A549 (cell line): Measurements from ENCODE around the gene SLC2A14. TPM values are rescaled to one million over a fixed set of nuclear protein-coding genes. Genes with fewer than 3 reads are reported as not detected.

Experiments used
- ATAC-seq, 2 experiments: fragments of 200-7000 bp in 1 of 2; fragments of >200 bp in 1 of 2; cut with Nextera tagmentation in 1 of 2; cut with Tn5 transposase in 1 of 2; 3 replicates each; pipeline versions ENCODE4 v1.8.0 to v1.9.1; 2018 to 2020; ENCODE audit warnings: mild to moderate bottlenecking in 1 of 2, moderate library complexity in 1 of 2
- CTCF ChIA-PET: fragments of 300-600 bp; sonication (Branson Sonifier 250); formaldehyde crosslinking; extraction: SDS; loops from one replicate; lab custom pipeline; 2021; ENCODE audit warnings: antibody characterized with exemption, inconsistent platforms; lab: Yijun Ruan, JAX
- POLR2A ChIA-PET: fragments of 350-600 bp; formaldehyde crosslinking; extraction: SDS; loops from one replicate; lab custom pipeline; 2021; ENCODE audit warnings: antibody characterized with exemption, inconsistent platforms; lab: Yijun Ruan, JAX
- DNase-seq, 2 experiments: peaks; one replicate each; pipeline versions ENCODE4 v3.0.0 to v3.0.0-alpha.2; 2011 to 2016; ENCODE audit warnings: low read depth in 1 of 2, low spot score in 1 of 2
- FAIRE-seq: peaks from 2 replicates; lab custom pipeline; 2011; peaks lifted over from hg19 to GRCh38; lab: Jason Lieb, UNC
- H3K27ac ChIP-seq, 2 experiments: fragments of >200 bp; sonication (Bioruptor Twin); formaldehyde crosslinking; 3 replicates each; pipeline ENCODE4 v1.5.1; 2016 to 2017
- H3K4me1 ChIP-seq: fragments of >200 bp; sonication (Bioruptor Twin); formaldehyde crosslinking; 3 replicates; pipeline ENCODE4 v1.6.1; 2016
- H3K4me2 ChIP-seq: fragments of >200 bp; sonication (Bioruptor Twin); formaldehyde crosslinking; 3 replicates; pipeline ENCODE4 v1.6.1; 2016
- H3K4me3 ChIP-seq: fragments of >200 bp; sonication (Bioruptor Twin); formaldehyde crosslinking; 3 replicates; pipeline ENCODE4 v1.5.1; 2016
- H3K9me3 ChIP-seq: fragments of >200 bp; sonication (Bioruptor Twin); formaldehyde crosslinking; 3 replicates; pipeline ENCODE4 v1.6.1; 2016
- CHD4 ChIP-seq: fragments of 200-600 bp; sonication (generic); IDR thresholded peaks from 2 replicates; pipeline ENCODE4 v1.6.1; 2016; ENCODE audit warnings: antibody characterized with exemption, mild to moderate bottlenecking, borderline replicate concordance
- EHF ChIP-seq: fragments of 250-450 bp; sonication (Bioruptor Pico); IDR thresholded peaks from 2 replicates; pipeline ENCODE4 v1.5.0; 2020; ENCODE audit warnings: mild to moderate bottlenecking
- EHMT2 ChIP-seq: fragments of 200-600 bp; sonication (generic); IDR thresholded peaks from 2 replicates; pipeline ENCODE4 v1.6.1; 2016; ENCODE audit warnings: antibody characterized with exemption, low read depth, mild to moderate bottlenecking, moderate library complexity
- ESRRA ChIP-seq: fragments of 150-350 bp; IDR thresholded peaks from 2 replicates; pipeline ENCODE4 v1.6.1; 2014; ENCODE audit warnings: mild to moderate bottlenecking, low read length, borderline replicate concordance
- GATA3 ChIP-seq: IDR thresholded peaks from 2 replicates; pipeline ENCODE4 v1.6.1; 2012; ENCODE audit warnings: borderline replicate concordance
- JUN ChIP-seq, 2 experiments: fragments of >200 bp; sonication (Bioruptor Twin); formaldehyde crosslinking; IDR thresholded peaks; 2 replicates in 1 of 2; 3 replicates in 1 of 2; pipeline ENCODE4 v1.6.1; 2016 to 2017
- KDM1A ChIP-seq: fragments of 200-600 bp; sonication (generic); IDR thresholded peaks from 2 replicates; pipeline ENCODE4 v1.6.1; 2016; ENCODE audit warnings: low read depth, mild to moderate bottlenecking
- MYC ChIP-seq: IDR thresholded peaks from 2 replicates; pipeline ENCODE4 v1.6.1; 2012; ENCODE audit warnings: mild to moderate bottlenecking, inconsistent platforms, low read length, improper control_type of control experiment, borderline replicate concordance
- NFE2L2 ChIP-seq: fragments of 150-350 bp; conservative IDR thresholded peaks from 2 replicates; pipeline ENCODE4 v1.6.1; 2014; ENCODE audit warnings: low read length
- POLR2A ChIP-seq: IDR thresholded peaks from 2 replicates; pipeline ENCODE4 v1.6.1; 2012; ENCODE audit warnings: mild to moderate bottlenecking, low read length
- RAD21 ChIP-seq, 2 experiments: fragments of >200 bp in 1 of 2; sonication (Bioruptor Twin) in 1 of 2; formaldehyde crosslinking in 1 of 2; IDR thresholded peaks in 1 of 2; conservative IDR thresholded peaks in 1 of 2; 2 replicates in 1 of 2; 3 replicates in 1 of 2; pipeline ENCODE4 v1.6.1; 2012 to 2018; ENCODE audit warnings: inconsistent platforms in 1 of 2
- RCOR1 ChIP-seq: fragments of 150-350 bp; IDR thresholded peaks from 2 replicates; pipeline ENCODE4 v1.6.1; 2014; ENCODE audit warnings: antibody characterized with exemption, low read length, low read depth
- SREBF2 ChIP-seq: fragments of 450-650 bp; IDR thresholded peaks from 2 replicates; pipeline ENCODE4 v1.6.1; 2014; ENCODE audit warnings: mild to moderate bottlenecking, moderate library complexity
- TP53 ChIP-seq: fragments of 250-450 bp; sonication (Bioruptor Pico); IDR thresholded peaks from 2 replicates; pipeline ENCODE4 v1.5.0; 2021; ENCODE audit warnings: mild to moderate bottlenecking, moderate library complexity
- ZNF302 ChIP-seq: fragments of 250-450 bp; sonication (Bioruptor Pico); IDR thresholded peaks from 2 replicates; pipeline ENCODE4 v1.9.0; 2021; ENCODE audit warnings: inconsistent platforms, mild to moderate bottlenecking, moderate library complexity
- WGBS: methylation state at CpG from one replicate; pipeline ENCODE4 v1.1.6; 2017; ENCODE audit errors: missing lambda C conversion rate; 5-methylcytosine and 5-hydroxymethylcytosine counted together
- polyA plus RNA-seq, 4 experiments: library from polyadenylated mRNA; depleted of rRNA in 3 of 4; stranded (reverse); fragments of >200 nt; fragmentation: RNase III in 1 of 4; extraction: RNeasy Plus Mini Kit Qiagen cat#74134 plus additional on column Dnase treatment in 1 of 4; gene quantifications; 2 replicates in 3 of 4; 3 replicates in 1 of 4; pipeline ENCODE4 v1.2.3, GENCODE V29; 2011 to 2017
- TF ChIP-seq, protein P1 (sequence below): IDR thresholded peaks from 2 replicates; pipeline ENCODE4 v1.6.1; 2012; ENCODE audit warnings: low read depth, borderline replicate concordance
- TF ChIP-seq, protein P2 (sequence below): fragments of 150-350 bp; IDR thresholded peaks from 2 replicates; pipeline ENCODE4 v1.6.1; 2014; ENCODE audit warnings: low read depth, mild to moderate bottlenecking, low read length
- TF ChIP-seq, protein P3 (sequence below): IDR thresholded peaks from 2 replicates; pipeline ENCODE4 v1.6.1; 2012
- TF ChIP-seq, protein P4 (sequence below): fragments of >200 bp; sonication (Bioruptor Twin); formaldehyde crosslinking; IDR thresholded peaks from 2 replicates; pipeline ENCODE4 v1.6.1; 2016
- TF ChIP-seq, protein P5 (sequence below): fragments of 200-600 bp; sonication (generic); IDR thresholded peaks from 2 replicates; pipeline ENCODE4 v1.6.1; 2016; ENCODE audit warnings: antibody characterized with exemption, mild to moderate bottlenecking, moderate library complexity
- TF ChIP-seq, protein P6 (sequence below): fragments of 250-450 bp; sonication (Bioruptor Pico); IDR thresholded peaks from 2 replicates; pipeline ENCODE4 v1.5.0; 2020; ENCODE audit warnings: low read depth, mild to moderate bottlenecking, moderate library complexity

The SLC2A14 gene
- polyA plus RNA-seq, 2 of the 4 experiments (the other 2 are of a cell fraction): 0.25 to 0.68 TPM

DNA sequence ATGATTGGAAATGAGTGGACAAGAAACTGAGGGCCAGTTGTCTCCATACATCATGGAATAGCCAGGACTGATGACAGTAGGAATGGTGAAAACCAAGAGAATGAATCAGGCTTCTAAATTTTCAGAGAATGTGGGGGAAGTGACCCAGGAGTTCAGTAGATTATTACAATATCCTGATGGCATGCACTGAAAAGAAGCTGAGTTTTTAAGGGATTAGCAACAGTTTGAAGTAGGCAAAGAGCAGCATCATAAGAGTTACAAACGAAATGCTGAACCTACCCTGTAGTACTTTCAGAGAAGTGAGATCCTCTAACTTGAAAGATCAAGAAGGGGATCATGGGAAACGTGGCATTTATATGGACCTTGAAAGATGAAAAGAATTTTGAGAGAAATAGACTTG, 13.2 kb downstream of the SLC2A14 start:
- H3K27ac ChIP-seq: peak overlapping the region in 1 of 2 experiments; percentile 86; a peak in 2 of 6 replicates
- no peak overlapping the region; the same call in 2 of the 3 replicates for H3K4me2 ChIP-seq
- 11% methylated on average over 2 of the region's 2 CpGs for WGBS
- no peak for TF ChIP-seq TP53 (CRISPR knock-in tag)
- TF ChIP-seq EHMT2: no peak
- TF ChIP-seq RCOR1: no peak
- no peak for TF ChIP-seq POLR2A
- TF ChIP-seq RAD21 (conservative IDR thresholded peaks at IDR 0.05 in 1 of 2, IDR thresholded peaks at IDR 0.05 in 1 of 2): no peak
- TF ChIP-seq CHD4: no peak
- TF ChIP-seq, protein P1, sequence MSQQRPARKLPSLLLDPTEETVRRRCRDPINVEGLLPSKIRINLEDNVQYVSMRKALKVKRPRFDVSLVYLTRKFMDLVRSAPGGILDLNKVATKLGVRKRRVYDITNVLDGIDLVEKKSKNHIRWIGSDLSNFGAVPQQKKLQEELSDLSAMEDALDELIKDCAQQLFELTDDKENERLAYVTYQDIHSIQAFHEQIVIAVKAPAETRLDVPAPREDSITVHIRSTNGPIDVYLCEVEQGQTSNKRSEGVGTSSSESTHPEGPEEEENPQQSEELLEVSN: no peak
- H3K9me3 ChIP-seq: no peaks in the 10 kb centered on the region
- no peak overlapping the region for H3K4me3 ChIP-seq
- CTCF ChIA-PET: interaction anchor here (0.7 to 7.8 kb wide), 28 partner anchors 10 to 371 kb away, joined by 3 to 58 read pairs (median 3); partner anchors contain the start of gene SLC2A14
- peaks cover 14% of the 10 kb centered on the region for H3K4me1 ChIP-seq
- DNase-seq: no peak
- peak in 1 of 2 experiments; percentile 17; a peak in 3 of 6 replicates for ATAC-seq
- POLR2A ChIA-PET: no interaction called here
- no peak for FAIRE-seq

DNA sequence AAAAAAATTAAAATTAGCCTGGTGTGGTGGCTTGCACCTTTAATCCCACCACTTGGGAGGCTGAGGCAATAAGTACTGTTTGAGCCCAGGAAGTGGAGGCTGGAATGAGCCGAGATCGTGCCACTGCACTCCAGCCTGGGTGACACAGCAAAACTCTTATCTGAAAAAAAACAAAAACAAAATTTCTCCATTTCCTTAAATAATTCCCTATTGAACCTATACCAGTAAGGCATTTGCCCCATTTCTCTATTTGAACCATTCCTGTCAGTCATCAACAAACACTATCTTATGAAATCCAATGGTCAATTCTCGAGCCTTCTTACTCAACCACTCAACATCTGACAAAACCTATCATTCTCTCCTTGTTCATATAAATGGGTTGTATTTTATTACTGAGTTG, 14.7 kb downstream of the SLC2A14 start:
- no peak for ATAC-seq

DNA sequence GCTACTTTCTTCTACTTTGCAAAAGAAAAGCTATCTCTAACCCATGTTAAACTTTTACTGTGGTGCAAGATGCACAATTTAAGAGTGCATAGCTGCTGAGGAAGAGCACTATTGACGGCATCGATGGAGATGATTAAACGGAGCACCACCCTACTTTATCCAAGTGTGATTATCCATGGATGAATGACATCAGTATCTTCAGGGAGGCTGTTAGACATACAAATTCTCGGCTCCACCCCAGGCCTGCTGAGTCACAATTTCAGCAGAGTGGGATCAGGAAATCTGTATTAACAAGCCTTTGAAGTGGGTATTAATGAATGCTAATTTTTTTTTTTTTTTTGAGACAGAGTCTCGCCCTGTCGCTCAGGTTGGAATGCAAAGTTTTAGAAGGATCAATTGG, 16.2 kb downstream of the SLC2A14 start:
- ATAC-seq (no peak), DNase-seq (no peak), FAIRE-seq (no peak)
- Histone ChIP-seq H3K9me3 (no peaks in the 10 kb centered on the region), H3K27ac (no peak overlapping the region), H3K4me1 (peaks cover 14% of the 10 kb centered on the region), H3K4me2 (no peak overlapping the region), H3K4me3 (no peak overlapping the region)
- whole genome bisulfite sequencing: 80% methylated on average over 6 of the region's 6 CpGs
- ChIA-PET CTCF (interaction anchor here (1.1 to 4.0 kb wide), 4 partner anchors 25 to 138 kb away, joined by 3 to 19 read pairs (median 6); no protein-coding TSS in a partner anchor), POLR2A (no interaction called here)
- no peak for TF ChIP-seq GATA3
- TF ChIP-seq, protein P2, sequence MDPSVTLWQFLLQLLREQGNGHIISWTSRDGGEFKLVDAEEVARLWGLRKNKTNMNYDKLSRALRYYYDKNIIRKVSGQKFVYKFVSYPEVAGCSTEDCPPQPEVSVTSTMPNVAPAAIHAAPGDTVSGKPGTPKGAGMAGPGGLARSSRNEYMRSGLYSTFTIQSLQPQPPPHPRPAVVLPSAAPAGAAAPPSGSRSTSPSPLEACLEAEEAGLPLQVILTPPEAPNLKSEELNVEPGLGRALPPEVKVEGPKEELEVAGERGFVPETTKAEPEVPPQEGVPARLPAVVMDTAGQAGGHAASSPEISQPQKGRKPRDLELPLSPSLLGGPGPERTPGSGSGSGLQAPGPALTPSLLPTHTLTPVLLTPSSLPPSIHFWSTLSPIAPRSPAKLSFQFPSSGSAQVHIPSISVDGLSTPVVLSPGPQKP: no peak
- TF ChIP-seq, protein P3, sequence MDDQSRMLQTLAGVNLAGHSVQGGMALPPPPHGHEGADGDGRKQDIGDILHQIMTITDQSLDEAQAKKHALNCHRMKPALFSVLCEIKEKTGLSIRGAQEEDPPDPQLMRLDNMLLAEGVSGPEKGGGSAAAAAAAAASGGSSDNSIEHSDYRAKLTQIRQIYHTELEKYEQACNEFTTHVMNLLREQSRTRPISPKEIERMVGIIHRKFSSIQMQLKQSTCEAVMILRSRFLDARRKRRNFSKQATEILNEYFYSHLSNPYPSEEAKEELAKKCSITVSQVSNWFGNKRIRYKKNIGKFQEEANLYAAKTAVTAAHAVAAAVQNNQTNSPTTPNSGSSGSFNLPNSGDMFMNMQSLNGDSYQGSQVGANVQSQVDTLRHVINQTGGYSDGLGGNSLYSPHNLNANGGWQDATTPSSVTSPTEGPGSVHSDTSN: no peak
- TF ChIP-seq, protein P4, sequence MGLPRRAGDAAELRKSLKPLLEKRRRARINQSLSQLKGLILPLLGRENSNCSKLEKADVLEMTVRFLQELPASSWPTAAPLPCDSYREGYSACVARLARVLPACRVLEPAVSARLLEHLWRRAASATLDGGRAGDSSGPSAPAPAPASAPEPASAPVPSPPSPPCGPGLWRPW: no peak
- no peak for TF ChIP-seq POLR2A
- no peak for TF ChIP-seq ESRRA
- TF ChIP-seq EHF: no peak
- TF ChIP-seq, protein P5, sequence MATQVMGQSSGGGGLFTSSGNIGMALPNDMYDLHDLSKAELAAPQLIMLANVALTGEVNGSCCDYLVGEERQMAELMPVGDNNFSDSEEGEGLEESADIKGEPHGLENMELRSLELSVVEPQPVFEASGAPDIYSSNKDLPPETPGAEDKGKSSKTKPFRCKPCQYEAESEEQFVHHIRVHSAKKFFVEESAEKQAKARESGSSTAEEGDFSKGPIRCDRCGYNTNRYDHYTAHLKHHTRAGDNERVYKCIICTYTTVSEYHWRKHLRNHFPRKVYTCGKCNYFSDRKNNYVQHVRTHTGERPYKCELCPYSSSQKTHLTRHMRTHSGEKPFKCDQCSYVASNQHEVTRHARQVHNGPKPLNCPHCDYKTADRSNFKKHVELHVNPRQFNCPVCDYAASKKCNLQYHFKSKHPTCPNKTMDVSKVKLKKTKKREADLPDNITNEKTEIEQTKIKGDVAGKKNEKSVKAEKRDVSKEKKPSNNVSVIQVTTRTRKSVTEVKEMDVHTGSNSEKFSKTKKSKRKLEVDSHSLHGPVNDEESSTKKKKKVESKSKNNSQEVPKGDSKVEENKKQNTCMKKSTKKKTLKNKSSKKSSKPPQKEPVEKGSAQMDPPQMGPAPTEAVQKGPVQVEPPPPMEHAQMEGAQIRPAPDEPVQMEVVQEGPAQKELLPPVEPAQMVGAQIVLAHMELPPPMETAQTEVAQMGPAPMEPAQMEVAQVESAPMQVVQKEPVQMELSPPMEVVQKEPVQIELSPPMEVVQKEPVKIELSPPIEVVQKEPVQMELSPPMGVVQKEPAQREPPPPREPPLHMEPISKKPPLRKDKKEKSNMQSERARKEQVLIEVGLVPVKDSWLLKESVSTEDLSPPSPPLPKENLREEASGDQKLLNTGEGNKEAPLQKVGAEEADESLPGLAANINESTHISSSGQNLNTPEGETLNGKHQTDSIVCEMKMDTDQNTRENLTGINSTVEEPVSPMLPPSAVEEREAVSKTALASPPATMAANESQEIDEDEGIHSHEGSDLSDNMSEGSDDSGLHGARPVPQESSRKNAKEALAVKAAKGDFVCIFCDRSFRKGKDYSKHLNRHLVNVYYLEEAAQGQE: no peak
- no peak for TF ChIP-seq NFE2L2
- no peak for TF ChIP-seq ZNF302
- no peak for TF ChIP-seq SREBF2
- TF ChIP-seq MYC: no peak
- no peak for TF ChIP-seq RCOR1

More for the DNA sequence above, 14.7 kb downstream of the SLC2A14 start:
- WGBS: 80% methylated on average over 3 of the region's 3 CpGs
- ChIA-PET POLR2A (no interaction called here), CTCF (interaction anchor here (1.5 to 6.4 kb wide), 3 partner anchors 75 to 147 kb away, joined by 5 to 42 read pairs (median 7); no protein-coding TSS in a partner anchor)
- H3K4me3 ChIP-seq: no peak overlapping the region
- H3K4me2 ChIP-seq: no peak overlapping the region
- TF ChIP-seq, protein P2: no peak
- no peak for TF ChIP-seq JUN (IDR thresholded peaks at IDR 0.05)
- TF ChIP-seq RCOR1: no peak
- TF ChIP-seq POLR2A: no peak
- TF ChIP-seq, protein P1: no peak
- no peak for TF ChIP-seq KDM1A
- TF ChIP-seq, protein P6, sequence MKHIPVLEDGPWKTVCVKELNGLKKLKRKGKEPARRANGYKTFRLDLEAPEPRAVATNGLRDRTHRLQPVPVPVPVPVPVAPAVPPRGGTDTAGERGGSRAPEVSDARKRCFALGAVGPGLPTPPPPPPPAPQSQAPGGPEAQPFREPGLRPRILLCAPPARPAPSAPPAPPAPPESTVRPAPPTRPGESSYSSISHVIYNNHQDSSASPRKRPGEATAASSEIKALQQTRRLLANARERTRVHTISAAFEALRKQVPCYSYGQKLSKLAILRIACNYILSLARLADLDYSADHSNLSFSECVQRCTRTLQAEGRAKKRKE (CRISPR knock-in tag): no peak
- TF ChIP-seq ZNF302: no peak
- H3K4me1 ChIP-seq: peaks cover 14% of the 10 kb centered on the region
- no peak for FAIRE-seq
- DNase-seq: no peak
- no peaks in the 10 kb centered on the region for H3K9me3 ChIP-seq
- no peak overlapping the region for H3K27ac ChIP-seq
